B cell (primary cell): ENCODE results near the gene GPR162. TPM values are rescaled to one million over a fixed set of nuclear protein-coding genes. Genes with fewer than 3 reads are reported as not detected.

Source experiments
- ATAC-seq: fragments of 200-7000 bp; cut with Tn5 transposase; one replicate; pipeline ENCODE4 v1.10.0; 2021; ENCODE audit warnings: low read depth, mild to moderate bottlenecking, moderate number of reproducible peaks, moderate library complexity
- CTCF ChIA-PET: fragments of 350-600 bp; sonication (Branson Sonifier 250); formaldehyde crosslinking; loops from one replicate; lab custom pipeline; 2021; ENCODE audit warnings: antibody characterized with exemption, inconsistent platforms; lab: Charles Lee
- POLR2A ChIA-PET: fragments of 350-600 bp; sonication (Branson Sonifier 250); formaldehyde crosslinking; loops from one replicate; lab custom pipeline; 2021; ENCODE audit warnings: antibody characterized with exemption; lab: Charles Lee
- DNase-seq: peaks from one replicate; pipeline ENCODE4 v3.0.0; 2013
- H2AFZ ChIP-seq: 2 replicates; pipeline ENCODE4 v1.6.1; 2012; ENCODE audit warnings: mild to moderate bottlenecking, low read depth, low read length; ENCODE audit not compliant: insufficient read depth, poor library complexity, severe bottlenecking
- H3K27ac ChIP-seq, 2 donors: 1 replicate in 1 of 2; 2 replicates in 1 of 2; pipeline ENCODE4 v1.5.1; 2012 to 2013; ENCODE audit warnings: low read length in 2 of 2, mild to moderate bottlenecking in 2 of 2, moderate library complexity in 1 of 2
- H3K27me3 ChIP-seq, 4 experiments: fragments of 200-600 bp in 1 of 4; sonication (generic) in 1 of 4; replicated peaks in 1 of 4; 1 replicate in 2 of 4; 2 replicates in 2 of 4; pipeline versions ENCODE4 v1.6.1 to v1.7.0; 2013 to 2016; ENCODE audit warnings: low read length in 3 of 4, mild to moderate bottlenecking in 2 of 4, mixed read lengths in 1 of 4, moderate library complexity in 1 of 4; ENCODE audit not compliant: insufficient read depth in 4 of 4, control insufficient read depth in 3 of 4; ENCODE audit errors: control extremely low read depth in 1 of 4
- H3K36me3 ChIP-seq, 2 experiments: replicated peaks in 1 of 2; 1 replicate in 1 of 2; 2 replicates in 1 of 2; pipeline versions ENCODE4 v1.6.1 to v1.7.1; 2013; ENCODE audit warnings: low read length in 1 of 2; ENCODE audit not compliant: insufficient read depth in 2 of 2, control insufficient read depth in 1 of 2; ENCODE audit errors: control extremely low read depth in 1 of 2, extremely low read depth in 1 of 2
- H3K4me1 ChIP-seq, 2 donors: fragments of 200-600 bp in 1 of 2; sonication (generic) in 1 of 2; 1 replicate in 1 of 2; 2 replicates in 1 of 2; pipeline versions ENCODE4 v1.5.1 to v1.6.1; 2013 to 2017; ENCODE audit warnings: low read length in 2 of 2; ENCODE audit not compliant: control insufficient read depth in 2 of 2, insufficient read depth in 2 of 2
- H3K4me2 ChIP-seq: replicated peaks from 2 replicates; pipeline ENCODE3; 2012; ENCODE audit warnings: mild to moderate bottlenecking, low read depth, low read length; ENCODE audit not compliant: poor library complexity, severe bottlenecking
- H3K4me3 ChIP-seq, 5 experiments: fragments of 200-600 bp in 1 of 5; sonication (generic) in 1 of 5; 1 replicate in 3 of 5; 2 replicates in 2 of 5; pipeline versions ENCODE4 v1.5.1 to v1.7.0; 2011 to 2016; ENCODE audit warnings: low read length in 4 of 5, mild to moderate bottlenecking in 4 of 5, low read depth in 2 of 5, control low read depth in 1 of 5, moderate library complexity in 1 of 5; ENCODE audit not compliant: insufficient read depth in 1 of 5; ENCODE audit errors: control extremely low read depth in 1 of 5, extremely low read depth in 1 of 5
- H3K79me2 ChIP-seq: fragments of 200-600 bp; sonication (generic); one replicate; pipeline ENCODE4 v1.6.0; 2016; ENCODE audit warnings: low read length; ENCODE audit not compliant: control insufficient read depth, insufficient read depth
- H3K9ac ChIP-seq: fragments of 200-600 bp; sonication (generic); 2 replicates; pipeline ENCODE4 v1.6.1; 2017; ENCODE audit warnings: mild to moderate bottlenecking, low read length, moderate library complexity
- H3K9me3 ChIP-seq, 3 donors: one replicate each; pipeline versions ENCODE4 v1.6.1 to v1.7.1; 2013; ENCODE audit warnings: low read length in 2 of 3; ENCODE audit not compliant: control insufficient read depth in 2 of 3, insufficient read depth in 1 of 3; ENCODE audit errors: control extremely low read depth in 1 of 3
- H4K20me1 ChIP-seq: 2 replicates; pipeline ENCODE4 v1.6.0; 2012; ENCODE audit warnings: mild to moderate bottlenecking, low read length; ENCODE audit not compliant: insufficient read depth, control insufficient read depth, poor library complexity, severe bottlenecking
- H3K27ac Mint-ChIP-seq: one replicate; pipeline ENCODE4 v1.8.0; 2021; ENCODE audit warnings: mixed read lengths
- H3K27me3 Mint-ChIP-seq: one replicate; pipeline ENCODE4 v1.8.0; 2021; ENCODE audit warnings: mixed read lengths
- H3K4me1 Mint-ChIP-seq: one replicate; pipeline ENCODE4 v1.8.0; 2021; ENCODE audit warnings: mixed read lengths
- H3K4me3 Mint-ChIP-seq: one replicate; pipeline ENCODE4 v1.8.0; 2021; ENCODE audit warnings: mixed read lengths
- H3K9me3 Mint-ChIP-seq: one replicate; pipeline ENCODE4 v1.8.0; 2022; ENCODE audit warnings: mixed read lengths; ENCODE audit not compliant: insufficient read depth
- CTCF ChIP-seq: fragments of 200-600 bp; IDR thresholded peaks from one replicate; pipeline ENCODE4 v1.8.0; 2022; ENCODE audit warnings: antibody characterized with exemption, mild to moderate bottlenecking
- EZH2 ChIP-seq: IDR thresholded peaks from 2 replicates; pipeline ENCODE4 v1.6.1; 2012; ENCODE audit warnings: borderline replicate concordance, low read depth, mild to moderate bottlenecking, moderate library complexity, low read length; ENCODE audit not compliant: insufficient read depth, poor library complexity, severe bottlenecking
- WGBS: methylation state at CpG from one replicate; pipeline ENCODE4 v1.1.5; 2013; ENCODE audit warnings: missing lambda C conversion rate; ENCODE audit not compliant: insufficient coverage; 5-methylcytosine and 5-hydroxymethylcytosine counted together
- intact Hi-C: fragments of 100-400 bp; cut with micrococcal nuclease; formaldehyde crosslinking; loops from one replicate; pipeline ENCODE4 v1.10.0; 2022
- polyA plus RNA-seq: library from polyadenylated mRNA; depleted of rRNA; stranded (reverse); fragments of >200 nt; gene quantifications from 2 replicates; pipeline ENCODE4 v1.2.3, GENCODE V29; 2012
- total RNA-seq, 2 donors: library from RNA; stranded (reverse); fragments of 120-200 nt in 1 of 2; gene quantifications; 1 replicate in 1 of 2; 2 replicates in 1 of 2; pipeline versions ENCODE4 v1.2.3 to v1.2.4, GENCODE V29; 2013 to 2022

GPR162 gene
- total and polyA plus RNA-seq, 2 donors (not counting 1 experiment from before 2014, with no cell fraction given), result 0.54 TPM; not detected in 1

GRCh38 chr12:6827982-6828780 lies 6.6 kb downstream of the GPR162 start, which contains the start of gene P3H3:
TSS of gene P3H3 (plus strand) at chr12:6828407. CDS start at chr12:6828441, 34 bp downstream.
- intact Hi-C loops, result no loop called here
- Mint-ChIP-seq H3K27me3 (peaks cover 77% of the 10 kb centered on the region), H3K9me3 (no peaks in the 10 kb centered on the region), H3K4me3 (peak within 1 kb of the TSS; percentile 93), H3K27ac (peak within 1 kb of the TSS; percentile 59), H3K4me1 (peaks cover 21% of the 10 kb centered on the region)
- H3K27ac ChIP-seq, result peak within 1 kb of the TSS in 1 of 2 donors; percentile 41
- peak within 1 kb of the TSS; percentile 100 for H3K4me2 ChIP-seq
- H4K20me1 ChIP-seq, result peaks cover 11% of the 10 kb centered on the region
- H3K79me2 ChIP-seq, result no peaks in the 10 kb centered on the region
- peaks cover 0 to 72% (median 34%) of the 10 kb centered on the region in 4 experiments for H3K27me3 ChIP-seq
- peak within 1 kb of the TSS; percentile 80 for H3K9ac ChIP-seq
- POLR2A ChIA-PET, result interaction anchor here (0.7 to 1.3 kb wide), 3 partner anchors 54 to 104 kb away, joined by 3 read pairs; partner anchors contain the start of genes COPS7A and MLF2
- CTCF ChIA-PET, result interaction anchor here (0.6 to 6.2 kb wide), 8 partner anchors 8 to 354 kb away, joined by 3 to 31 read pairs (median 4); partner anchors contain the start of genes CDCA3, MLF2, SPSB2 and USP5
- peak within 1 kb of the TSS; percentile 26 to 73 (median 58) for H3K4me3 ChIP-seq
- TF ChIP-seq CTCF (no peak), EZH2 (no peak)
- peaks cover 23 to 29% of the 10 kb centered on the region in 2 donors for H3K4me1 ChIP-seq
- ATAC-seq (peak; percentile 19), DNase-seq (no peak)
- no peaks in the 10 kb centered on the region for H3K36me3 ChIP-seq
- H2AFZ ChIP-seq, result peak within 1 kb of the TSS; percentile 91
- peaks cover 0 to 13% (median 0%) of the 10 kb centered on the region in 3 donors for H3K9me3 ChIP-seq
- under 1% methylated on average over 53 of the region's 60 CpGs for WGBS
